ENCODE results near the gene ZSCAN10. TPM values are rescaled to one million over a fixed set of nuclear protein-coding genes. Genes with fewer than 3 reads are reported as not detected.

The ZSCAN10 gene
- total and polyA plus RNA-seq, 10 donors, result 0.02 to 0.85 (median 0.06) TPM; not detected in 7

DNA sequence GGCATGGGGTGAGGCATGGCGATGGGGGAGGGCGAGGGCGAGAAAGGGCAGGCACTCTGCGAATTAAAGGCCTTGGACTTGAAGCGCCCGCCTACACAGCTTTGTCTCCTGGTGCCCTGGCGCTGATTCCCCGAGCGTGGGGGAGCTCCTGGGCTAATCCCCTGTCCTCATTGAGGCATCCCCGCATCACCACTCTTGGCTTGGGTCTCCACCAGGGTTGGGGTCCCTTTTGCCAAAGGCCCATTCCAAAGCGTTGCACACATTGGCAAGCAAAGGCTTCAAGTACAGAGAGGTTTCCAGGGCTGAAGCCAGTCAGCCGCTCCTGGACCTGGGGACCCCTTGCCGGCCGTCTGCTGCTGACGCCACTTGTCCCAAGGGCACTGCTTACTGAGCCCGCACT is 21.3 kb upstream of the ZSCAN10 start:
- Histone ChIP-seq H3K27me3 (replicated peaks in 1 of 7) (no peaks in the 10 kb centered on the region), H3K27ac (no peak overlapping the region), H3K9me3 (no peaks in the 10 kb centered on the region), H3K4me3 (no peak overlapping the region), H3K36me3 (peaks cover 0 to 49% (median 15%) of the 10 kb centered on the region in 6 donors), H3K4me1 (peaks cover 9 to 35% (median 25%) of the 10 kb centered on the region in 6 donors)
- WGBS, 5 donors, result 83 to 95% (median 91%) methylated on average over 10 to 16 of the region's 16 CpGs
- TF ChIP-seq, protein P1, sequence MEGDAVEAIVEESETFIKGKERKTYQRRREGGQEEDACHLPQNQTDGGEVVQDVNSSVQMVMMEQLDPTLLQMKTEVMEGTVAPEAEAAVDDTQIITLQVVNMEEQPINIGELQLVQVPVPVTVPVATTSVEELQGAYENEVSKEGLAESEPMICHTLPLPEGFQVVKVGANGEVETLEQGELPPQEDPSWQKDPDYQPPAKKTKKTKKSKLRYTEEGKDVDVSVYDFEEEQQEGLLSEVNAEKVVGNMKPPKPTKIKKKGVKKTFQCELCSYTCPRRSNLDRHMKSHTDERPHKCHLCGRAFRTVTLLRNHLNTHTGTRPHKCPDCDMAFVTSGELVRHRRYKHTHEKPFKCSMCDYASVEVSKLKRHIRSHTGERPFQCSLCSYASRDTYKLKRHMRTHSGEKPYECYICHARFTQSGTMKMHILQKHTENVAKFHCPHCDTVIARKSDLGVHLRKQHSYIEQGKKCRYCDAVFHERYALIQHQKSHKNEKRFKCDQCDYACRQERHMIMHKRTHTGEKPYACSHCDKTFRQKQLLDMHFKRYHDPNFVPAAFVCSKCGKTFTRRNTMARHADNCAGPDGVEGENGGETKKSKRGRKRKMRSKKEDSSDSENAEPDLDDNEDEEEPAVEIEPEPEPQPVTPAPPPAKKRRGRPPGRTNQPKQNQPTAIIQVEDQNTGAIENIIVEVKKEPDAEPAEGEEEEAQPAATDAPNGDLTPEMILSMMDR (IDR thresholded peaks at IDR 0.05 in 8 of 11, conservative IDR thresholded peaks at IDR 0.05 in 3 of 11), result no peak
- TF ChIP-seq POLR2AphosphoS5 (IDR thresholded peaks at IDR 0.05), result no peak
- no peak for TF ChIP-seq POLR2A (IDR thresholded peaks at IDR 0.05)
- DNase-seq, result no peak
- intact Hi-C loops (cut with DNase I; ENCODE audit: low total_unique reads), result no loop called here

GRCh38 chr16:3119701-3120408 is 20.8 kb upstream of the ZSCAN10 start:
- Histone ChIP-seq H3K4me3 (no peak overlapping the region), H3K4me1 (peaks cover 5 to 30% (median 21%) of the 10 kb centered on the region in 6 donors), H3K9me3 (no peaks in the 10 kb centered on the region), H3K27me3 (replicated peaks in 1 of 7) (no peaks in the 10 kb centered on the region), H3K27ac (no peak overlapping the region), H3K36me3 (peaks cover 0 to 55% (median 15%) of the 10 kb centered on the region in 6 donors)
- no peak for DNase-seq
- 93 to 96% (median 94%) methylated on average over 24 to 57 of the region's 57 CpGs for WGBS, 5 donors
- peak in 1 of 3 donors; percentile 8 for TF ChIP-seq POLR2AphosphoS5 (IDR thresholded peaks at IDR 0.05)
- no peak for TF ChIP-seq POLR2A (IDR thresholded peaks at IDR 0.05)
- TF ChIP-seq, protein P1 (IDR thresholded peaks at IDR 0.05 in 8 of 11, conservative IDR thresholded peaks at IDR 0.05 in 3 of 11), result no peak
- intact Hi-C loops (cut with DNase I; ENCODE audit: low total_unique reads), result no loop called here

- Histone ChIP-seq H3K27me3 (replicated peaks in 1 of 7) (no peaks in the 10 kb centered on the region), H3K4me3 (no peak overlapping the region), H3K4me1 (peaks cover 4 to 30% (median 19%) of the 10 kb centered on the region in 6 donors), H3K27ac (no peak overlapping the region), H3K36me3 (peaks cover 0 to 58% (median 15%) of the 10 kb centered on the region in 6 donors), H3K9me3 (no peaks in the 10 kb centered on the region)
- intact Hi-C loops (cut with DNase I; ENCODE audit: low total_unique reads), result no loop called here
- WGBS, 5 donors, result 94 to 97% (median 95%) methylated on average over 27 to 33 of the region's 33 CpGs
- DNase-seq, result no peak
- TF ChIP-seq, protein P1 (IDR thresholded peaks at IDR 0.05 in 8 of 11, conservative IDR thresholded peaks at IDR 0.05 in 3 of 11), result no peak
- TF ChIP-seq POLR2AphosphoS5 (IDR thresholded peaks at IDR 0.05) (peak in 1 of 3 donors; percentile 10), POLR2A (IDR thresholded peaks at IDR 0.05) (no peak)
Observed at GRCh38 chr16:3119286-3119685, 20.2 kb upstream of the ZSCAN10 start.

GRCh38 chr16:3118846-3119245 is 19.8 kb upstream of the ZSCAN10 start:
- TF ChIP-seq POLR2A (IDR thresholded peaks at IDR 0.05), result no peak
- TF ChIP-seq, protein P1 (IDR thresholded peaks at IDR 0.05 in 8 of 11, conservative IDR thresholded peaks at IDR 0.05 in 3 of 11), result no peak
- no peak for TF ChIP-seq POLR2AphosphoS5 (IDR thresholded peaks at IDR 0.05)

More at GRCh38 chr16:3118846-3119245, 19.8 kb upstream of the ZSCAN10 start:
- DNase-seq, result no peak
- peaks cover 4 to 32% (median 19%) of the 10 kb centered on the region in 6 donors for H3K4me1 ChIP-seq
- no peak overlapping the region for H3K27ac ChIP-seq
- intact Hi-C loops (cut with DNase I; ENCODE audit: low total_unique reads), result no loop called here
- 92 to 95% (median 94%) methylated on average over 20 of the region's 20 CpGs for WGBS, 5 donors
- no peaks in the 10 kb centered on the region for H3K9me3 ChIP-seq
- no peaks in the 10 kb centered on the region for H3K27me3 ChIP-seq (replicated peaks in 1 of 7)
- H3K4me3 ChIP-seq, result no peak overlapping the region
- peaks cover 0 to 58% (median 15%) of the 10 kb centered on the region in 6 donors for H3K36me3 ChIP-seq

All from spleen (tissue), 11 donors.